IPS-20b (cell line): ENCODE results near the gene C10orf143.

ENCODE experiments used
- H3K27ac ChIP-seq: one replicate; pipeline ENCODE4 v1.5.1; 2013; ENCODE audit warnings: low read length
- H3K27me3 ChIP-seq: 2 replicates; pipeline ENCODE4 v1.6.1; 2013; ENCODE audit warnings: mild to moderate bottlenecking, low read length, inconsistent platforms; ENCODE audit not compliant: insufficient read depth
- H3K36me3 ChIP-seq: 2 replicates; pipeline ENCODE4 v1.6.1; 2013; ENCODE audit warnings: low read depth, mild to moderate bottlenecking, inconsistent platforms, low read length, moderate library complexity; ENCODE audit not compliant: insufficient read depth
- H3K4me1 ChIP-seq: 2 replicates; pipeline ENCODE4 v1.6.1; 2013; ENCODE audit warnings: mild to moderate bottlenecking, control low read depth, inconsistent platforms, low read length, moderate library complexity; ENCODE audit not compliant: insufficient read depth
- H3K4me3 ChIP-seq: 2 replicates; pipeline ENCODE4 v1.5.1; 2013; ENCODE audit warnings: mild to moderate bottlenecking, low read length, inconsistent platforms
- H3K9ac ChIP-seq: 2 replicates; pipeline ENCODE4 v1.6.1; 2013; ENCODE audit warnings: low read depth, mild to moderate bottlenecking, inconsistent platforms, low read length, moderate library complexity
- H3K9me3 ChIP-seq: 2 replicates; pipeline ENCODE4 v1.6.1; 2013; ENCODE audit warnings: mild to moderate bottlenecking, low read depth, low read length, inconsistent platforms; ENCODE audit not compliant: insufficient read depth

The C10orf143 gene

DNA sequence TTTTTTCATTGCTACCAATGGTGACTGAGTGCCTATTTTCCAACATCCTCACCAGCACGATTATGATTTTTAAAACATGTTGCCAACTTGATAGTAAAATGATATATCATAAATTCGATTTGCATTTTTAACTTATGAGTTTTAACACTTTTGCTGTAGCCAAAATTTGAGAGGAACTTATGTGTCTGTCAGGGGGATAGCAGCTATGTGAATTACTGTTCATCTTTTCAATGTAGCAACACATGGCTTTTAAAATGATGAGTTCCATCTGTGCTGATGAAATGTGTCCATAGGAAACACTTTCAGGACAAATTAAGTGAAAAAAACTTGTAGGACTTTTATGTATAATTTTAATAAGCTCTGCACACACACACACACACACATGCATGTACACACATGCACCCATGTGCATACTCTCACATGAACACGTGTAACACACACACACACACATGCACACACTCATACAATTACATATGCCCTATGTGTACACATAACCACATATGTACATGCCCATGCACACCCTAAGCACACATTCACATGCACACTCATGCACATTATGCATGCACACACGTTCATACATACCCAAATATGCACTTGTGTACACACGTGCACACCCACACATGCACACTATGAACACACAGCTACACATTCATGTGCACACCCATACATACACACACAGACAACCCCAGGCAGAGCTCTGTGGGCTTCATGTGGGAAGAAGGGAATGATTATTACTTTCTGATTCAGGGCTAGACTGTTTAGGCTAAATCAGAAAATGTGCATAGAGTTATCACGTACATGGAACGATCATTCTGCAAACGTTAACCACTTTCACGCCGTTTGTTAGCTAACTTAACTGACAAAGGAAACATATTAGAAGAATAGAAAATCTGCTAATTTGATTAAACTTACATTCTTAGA is 68.9 kb downstream of the C10orf143 start:
- Histone ChIP-seq H3K4me3 (no peak overlapping the region), H3K36me3 (no peaks in the 10 kb centered on the region), H3K9me3 (no peaks in the 10 kb centered on the region), H3K9ac (no peak overlapping the region), H3K27ac (no peak overlapping the region), H3K27me3 (peaks cover 5% of the 10 kb centered on the region; the same call in 1 of the 2 replicates), H3K4me1 (no peaks in the 10 kb centered on the region; the same call in 1 of the 2 replicates)

DNA sequence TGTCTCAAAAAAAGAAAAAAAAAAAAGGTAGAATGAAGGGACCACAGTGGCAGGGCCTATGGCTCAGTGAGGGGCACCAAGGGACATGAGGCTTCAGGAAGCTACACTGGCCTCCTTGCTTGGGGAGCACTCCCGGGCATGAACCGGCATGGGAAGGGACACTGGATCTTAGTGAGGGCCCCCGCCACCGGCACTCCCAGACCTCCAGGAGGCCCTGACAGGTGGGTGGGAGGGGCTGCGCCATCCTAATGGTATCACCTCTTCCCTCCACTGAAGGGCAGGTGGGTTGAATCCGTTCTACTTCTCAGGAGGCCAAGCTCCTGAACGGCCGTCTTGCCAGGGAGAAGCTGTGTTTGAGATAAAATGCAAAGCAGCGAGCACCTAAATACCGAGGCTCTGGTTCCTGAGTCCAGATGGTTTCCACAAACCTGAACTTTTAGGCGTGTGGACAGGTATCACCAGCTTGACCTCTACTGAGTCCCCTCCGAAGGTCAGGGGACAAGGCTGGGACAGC is 69.8 kb downstream of the C10orf143 start:
- Histone ChIP-seq H3K27ac (no peak overlapping the region), H3K4me1 (no peaks in the 10 kb centered on the region; the same call in 1 of the 2 replicates), H3K36me3 (no peaks in the 10 kb centered on the region), H3K4me3 (no peak overlapping the region), H3K9me3 (no peaks in the 10 kb centered on the region), H3K27me3 (peaks cover 5% of the 10 kb centered on the region; the same call in 1 of the 2 replicates), H3K9ac (no peak overlapping the region)

DNA sequence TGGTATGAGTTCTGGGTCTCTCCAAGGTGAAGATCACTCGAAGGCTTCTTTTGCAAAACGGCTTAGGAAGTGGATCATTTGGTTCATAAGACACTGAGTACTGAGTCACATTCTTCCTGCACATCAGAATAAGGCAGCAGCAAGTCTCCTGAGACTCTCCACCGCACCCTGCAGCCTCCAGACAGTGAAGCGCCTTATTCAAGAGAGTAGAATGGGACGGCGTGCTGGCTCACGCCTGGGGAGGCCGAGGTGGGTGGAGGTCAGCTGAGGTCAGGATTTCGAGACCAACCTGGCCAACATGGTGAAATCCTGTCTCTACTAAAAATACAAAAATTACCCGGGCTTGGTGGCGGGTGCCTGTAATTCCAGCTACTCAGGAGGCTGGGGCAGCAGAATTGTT is 70.3 kb downstream of the C10orf143 start:
- Histone ChIP-seq H3K9me3 (no peaks in the 10 kb centered on the region), H3K4me3 (no peak overlapping the region), H3K27ac (no peak overlapping the region), H3K27me3 (peaks cover 5% of the 10 kb centered on the region; the same call in 1 of the 2 replicates), H3K4me1 (no peaks in the 10 kb centered on the region; the same call in 1 of the 2 replicates), H3K9ac (no peak overlapping the region), H3K36me3 (no peaks in the 10 kb centered on the region)

DNA sequence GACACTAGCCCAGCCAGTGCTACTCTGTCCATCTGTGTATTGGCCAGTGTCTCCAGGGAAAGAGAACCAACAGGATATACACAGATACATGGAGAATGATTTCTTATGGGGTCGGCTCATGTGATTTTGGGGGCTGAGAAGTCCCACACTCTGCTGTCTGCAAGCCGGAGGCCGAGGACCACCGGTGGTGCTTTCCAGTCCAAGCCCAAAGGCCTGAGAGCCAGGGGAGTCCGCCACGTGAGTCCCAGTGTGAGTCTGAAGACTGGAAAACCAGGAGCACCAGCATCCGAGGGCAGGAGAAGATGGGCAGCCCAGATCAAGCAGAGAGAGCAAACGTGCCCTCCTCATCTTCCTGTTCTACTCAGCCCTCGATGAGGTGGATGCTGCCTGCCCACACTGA is 71.5 kb downstream of the C10orf143 start:
- no peaks in the 10 kb centered on the region for H3K9me3 ChIP-seq
- no peaks in the 10 kb centered on the region for H3K36me3 ChIP-seq
- no peak overlapping the region for H3K9ac ChIP-seq
- H3K27ac ChIP-seq: no peak overlapping the region
- H3K4me3 ChIP-seq: no peak overlapping the region
- no peaks in the 10 kb centered on the region; the same call in 1 of the 2 replicates for H3K4me1 ChIP-seq
- no peaks in the 10 kb centered on the region for H3K27me3 ChIP-seq

DNA sequence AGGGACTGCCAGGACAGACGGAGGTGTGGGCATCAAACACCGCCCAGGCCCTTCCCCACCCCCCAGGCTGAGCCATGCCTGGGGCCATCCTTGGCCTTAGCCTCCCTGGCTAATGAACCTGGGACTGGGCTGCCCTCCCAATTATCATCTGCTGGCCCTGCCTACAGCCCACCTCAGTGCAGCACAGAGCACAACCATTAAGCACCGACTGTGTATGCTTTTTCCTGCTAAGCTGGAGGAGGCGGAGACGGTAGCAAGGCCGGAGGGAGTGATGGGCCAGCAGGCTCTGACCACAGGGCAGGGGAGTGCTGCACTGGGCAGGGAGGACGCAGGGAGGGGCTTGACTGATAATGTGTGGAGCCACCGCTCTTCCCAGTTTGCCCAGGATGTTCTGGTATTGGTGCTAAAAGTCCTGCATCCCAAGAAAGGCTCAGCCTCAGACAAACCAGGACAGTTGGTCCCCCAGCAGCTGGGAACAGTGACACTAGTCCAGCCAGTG is 72.0 kb downstream of the C10orf143 start:
- H3K36me3 ChIP-seq: no peaks in the 10 kb centered on the region
- no peaks in the 10 kb centered on the region; the same call in 1 of the 2 replicates for H3K4me1 ChIP-seq
- H3K9ac ChIP-seq: no peak overlapping the region
- H3K27me3 ChIP-seq: no peaks in the 10 kb centered on the region
- H3K27ac ChIP-seq: no peak overlapping the region
- no peaks in the 10 kb centered on the region for H3K9me3 ChIP-seq
- H3K4me3 ChIP-seq: no peak overlapping the region

DNA sequence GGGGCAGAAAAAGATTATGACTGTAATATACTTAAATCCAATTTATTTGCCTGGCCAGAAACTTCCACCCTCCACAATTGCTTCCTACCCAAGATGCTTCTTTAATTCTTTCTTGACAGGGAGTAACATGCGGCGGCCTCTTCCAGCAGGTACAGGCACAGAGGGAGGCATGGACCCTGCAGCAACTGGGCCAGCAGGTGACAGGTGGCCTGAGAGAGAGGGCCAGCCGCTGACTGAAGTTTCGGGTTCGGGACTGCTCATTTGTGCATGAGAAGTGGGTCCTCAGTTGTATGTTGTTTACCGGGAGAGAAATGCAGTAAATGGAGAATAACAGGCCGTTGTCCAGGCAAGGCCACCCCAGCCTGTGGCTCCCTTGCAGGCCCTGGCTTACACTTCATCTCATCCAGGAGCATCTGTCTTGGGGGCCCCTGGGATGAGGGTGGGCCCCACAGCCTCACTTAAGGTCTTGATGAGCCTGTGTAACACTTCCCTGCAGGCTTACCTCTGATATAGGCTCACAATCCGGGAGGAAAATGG is 72.5 kb downstream of the C10orf143 start:
- H3K27me3 ChIP-seq: no peaks in the 10 kb centered on the region
- H3K9ac ChIP-seq: no peak overlapping the region
- H3K9me3 ChIP-seq: no peaks in the 10 kb centered on the region
- H3K4me3 ChIP-seq: no peak overlapping the region
- H3K27ac ChIP-seq: no peak overlapping the region
- no peaks in the 10 kb centered on the region; the same call in 1 of the 2 replicates for H3K4me1 ChIP-seq
- H3K36me3 ChIP-seq: no peaks in the 10 kb centered on the region

DNA sequence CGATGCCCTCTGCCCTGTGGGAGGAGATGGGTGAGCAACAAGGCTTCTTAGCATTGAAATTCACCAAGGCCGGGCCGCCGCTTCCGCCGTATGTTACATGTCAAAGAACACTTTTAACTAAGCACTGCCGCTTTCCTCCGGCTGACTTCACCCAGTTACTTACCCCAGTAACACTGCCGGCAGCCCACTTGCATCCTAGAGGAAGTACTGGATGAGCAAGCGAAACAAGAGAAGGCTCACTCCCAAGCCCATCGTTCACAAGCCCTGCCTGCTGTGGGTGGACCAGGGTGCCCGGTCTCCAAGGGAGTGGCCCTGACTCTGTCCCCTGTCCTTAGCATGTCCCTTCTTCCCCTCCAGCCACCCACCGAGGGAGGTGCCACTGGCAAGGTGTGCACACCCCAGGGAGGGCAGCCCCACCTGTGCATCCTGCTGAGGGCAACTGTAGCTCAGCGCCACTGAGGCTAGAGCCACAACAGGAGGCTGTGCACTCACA is 73.4 kb downstream of the C10orf143 start:
- H3K27ac ChIP-seq: no peak overlapping the region
- H3K9me3 ChIP-seq: no peaks in the 10 kb centered on the region
- H3K4me1 ChIP-seq: no peaks in the 10 kb centered on the region
- H3K27me3 ChIP-seq: no peaks in the 10 kb centered on the region
- no peak overlapping the region for H3K4me3 ChIP-seq
- no peaks in the 10 kb centered on the region for H3K36me3 ChIP-seq
- H3K9ac ChIP-seq: no peak overlapping the region

DNA sequence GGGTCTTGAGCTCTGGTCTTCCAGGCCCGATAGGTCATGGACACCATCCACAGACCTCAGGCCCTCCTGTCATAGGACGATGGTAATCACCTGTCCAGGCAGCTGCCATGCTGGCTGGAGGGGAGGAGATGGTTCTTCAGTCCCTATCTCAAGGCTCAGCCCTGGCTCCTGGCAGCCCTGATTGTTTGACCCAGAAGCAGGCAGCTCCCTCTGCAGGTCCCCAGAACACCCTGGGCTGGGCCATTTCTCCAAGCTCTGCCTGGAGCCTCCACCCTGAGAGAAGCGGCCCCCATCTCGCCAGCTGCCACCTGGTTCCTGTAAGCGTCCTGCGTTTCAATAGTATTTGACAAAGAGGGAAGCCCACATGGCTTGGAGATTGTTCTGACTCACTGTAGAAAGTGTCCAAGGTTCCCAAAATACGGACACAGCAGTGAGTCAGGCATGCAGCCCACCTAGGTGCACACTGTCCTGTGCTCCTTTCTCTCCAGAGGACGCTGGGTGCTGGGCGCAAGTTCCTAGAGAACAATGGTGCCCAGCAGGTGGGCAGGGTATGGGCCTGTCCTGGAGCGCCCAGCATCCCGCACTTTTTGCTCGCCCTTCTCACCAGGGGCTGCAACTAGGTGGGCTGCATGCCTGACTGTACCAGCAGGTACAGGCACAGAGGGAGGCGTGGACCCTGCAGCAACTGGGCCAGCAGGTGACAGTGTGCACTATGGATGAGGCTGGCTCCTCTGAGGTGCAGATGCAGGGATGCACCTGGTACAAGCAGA is 74.1 kb downstream of the C10orf143 start:
- no peak overlapping the region for H3K27ac ChIP-seq
- no peaks in the 10 kb centered on the region for H3K9me3 ChIP-seq
- H3K4me1 ChIP-seq: no peaks in the 10 kb centered on the region
- no peaks in the 10 kb centered on the region for H3K27me3 ChIP-seq
- no peak overlapping the region for H3K4me3 ChIP-seq
- no peaks in the 10 kb centered on the region for H3K36me3 ChIP-seq
- H3K9ac ChIP-seq: no peak overlapping the region

DNA sequence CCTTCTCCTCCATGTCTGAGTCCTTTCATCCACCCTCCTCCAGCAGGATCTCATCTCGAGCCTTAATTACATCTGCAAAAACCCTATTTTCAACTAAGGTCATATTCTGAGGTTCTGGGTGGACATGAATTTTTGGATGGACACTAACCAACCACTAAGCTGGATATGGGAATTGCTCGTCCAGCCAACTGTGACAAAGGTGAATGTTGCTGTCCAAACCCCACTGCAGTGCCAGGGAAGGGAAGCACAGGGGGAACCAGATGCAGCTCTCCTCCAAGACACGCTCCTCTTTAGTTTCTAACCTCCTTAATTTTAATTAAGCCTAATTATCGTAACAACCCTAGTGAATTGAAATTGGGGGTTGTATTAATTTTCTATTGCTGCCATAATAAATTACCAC is 81.4 kb downstream of the C10orf143 start:
- no peak overlapping the region for H3K9ac ChIP-seq
- H3K27me3 ChIP-seq: no peaks in the 10 kb centered on the region
- H3K4me3 ChIP-seq: no peak overlapping the region
- no peaks in the 10 kb centered on the region for H3K9me3 ChIP-seq
- no peaks in the 10 kb centered on the region for H3K36me3 ChIP-seq
- no peak overlapping the region for H3K27ac ChIP-seq
- no peaks in the 10 kb centered on the region for H3K4me1 ChIP-seq

DNA sequence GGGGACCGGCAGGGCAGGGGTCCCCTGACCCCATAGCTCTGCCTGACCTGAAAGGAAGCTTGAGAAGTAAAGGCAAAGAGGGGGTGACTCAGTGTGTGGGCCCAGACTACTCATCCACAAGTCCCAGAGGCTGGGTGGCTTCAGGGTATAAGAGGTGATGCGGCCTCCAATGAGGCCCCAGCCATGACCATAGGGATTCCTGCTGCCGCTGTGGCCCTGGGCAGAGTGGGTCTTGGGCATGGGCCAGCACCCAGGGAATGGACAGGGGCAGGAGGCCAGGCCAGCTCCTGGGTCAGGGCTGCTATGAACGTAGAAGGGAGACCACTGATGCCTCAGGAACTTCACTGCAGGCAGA is 82.2 kb downstream of the C10orf143 start:
- no peak overlapping the region for H3K27ac ChIP-seq

DNA sequence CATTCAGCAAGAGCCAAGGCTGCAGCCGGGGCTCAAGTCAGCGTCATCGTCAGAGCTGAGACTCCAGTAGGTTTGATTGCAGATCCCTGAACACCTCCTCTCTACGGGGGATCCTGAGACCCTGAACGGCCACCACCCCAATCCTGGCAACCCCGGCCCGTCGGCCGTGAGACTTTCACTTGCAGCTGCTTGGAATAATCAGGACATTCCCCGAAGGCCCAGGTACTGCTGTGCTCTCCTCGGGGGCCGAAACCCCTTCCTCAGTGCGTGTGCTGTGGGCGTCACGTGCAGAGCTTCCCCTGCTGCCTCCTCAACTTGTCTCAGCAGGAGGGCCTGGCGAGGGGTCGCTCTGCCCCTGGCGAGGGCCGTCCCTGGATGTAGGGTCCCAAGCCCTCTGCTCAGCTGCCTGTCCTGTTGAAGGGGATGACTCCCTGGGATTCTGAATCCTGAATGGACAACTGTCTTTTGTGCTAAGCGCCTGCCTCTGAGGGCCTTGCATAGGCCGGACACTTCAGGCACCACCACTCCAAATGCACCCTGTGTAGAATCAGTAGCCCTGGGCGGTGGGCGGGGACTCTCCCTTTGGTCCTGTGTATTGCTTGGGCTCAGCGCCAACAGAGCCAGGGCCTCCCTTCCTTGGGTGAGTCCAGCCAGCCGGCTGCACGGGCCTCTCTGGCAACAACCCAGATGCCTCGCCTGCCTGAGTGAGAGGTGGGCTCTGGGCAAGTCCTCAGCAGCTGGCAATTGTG is 82.7 kb downstream of the C10orf143 start:
- Histone ChIP-seq H3K27ac (no peak overlapping the region), H3K4me1 (no peaks in the 10 kb centered on the region), H3K27me3 (no peaks in the 10 kb centered on the region), H3K36me3 (no peaks in the 10 kb centered on the region), H3K4me3 (no peak overlapping the region), H3K9me3 (no peaks in the 10 kb centered on the region), H3K9ac (no peak overlapping the region)

More for the DNA sequence above, 82.2 kb downstream of the C10orf143 start:
- Histone ChIP-seq H3K4me1 (no peaks in the 10 kb centered on the region), H3K36me3 (no peaks in the 10 kb centered on the region), H3K27me3 (no peaks in the 10 kb centered on the region), H3K9ac (no peak overlapping the region), H3K9me3 (no peaks in the 10 kb centered on the region), H3K4me3 (no peak overlapping the region)
